AG09319 (cell line): ENCODE results near the gene RTN1.

Experiments
- DNase-seq: peaks from one replicate; pipeline ENCODE4 v3.0.0-alpha.2; 2010; ENCODE audit warnings: low read depth; ENCODE audit errors: extremely low read depth
- TF ChIP-seq, protein P1 (sequence below): IDR thresholded peaks from 2 replicates; pipeline ENCODE4 v1.5.1; 2011; ENCODE audit warnings: low read depth, mild to moderate bottlenecking, inconsistent platforms, low read length, moderate library complexity

RTN1 gene

DNA sequence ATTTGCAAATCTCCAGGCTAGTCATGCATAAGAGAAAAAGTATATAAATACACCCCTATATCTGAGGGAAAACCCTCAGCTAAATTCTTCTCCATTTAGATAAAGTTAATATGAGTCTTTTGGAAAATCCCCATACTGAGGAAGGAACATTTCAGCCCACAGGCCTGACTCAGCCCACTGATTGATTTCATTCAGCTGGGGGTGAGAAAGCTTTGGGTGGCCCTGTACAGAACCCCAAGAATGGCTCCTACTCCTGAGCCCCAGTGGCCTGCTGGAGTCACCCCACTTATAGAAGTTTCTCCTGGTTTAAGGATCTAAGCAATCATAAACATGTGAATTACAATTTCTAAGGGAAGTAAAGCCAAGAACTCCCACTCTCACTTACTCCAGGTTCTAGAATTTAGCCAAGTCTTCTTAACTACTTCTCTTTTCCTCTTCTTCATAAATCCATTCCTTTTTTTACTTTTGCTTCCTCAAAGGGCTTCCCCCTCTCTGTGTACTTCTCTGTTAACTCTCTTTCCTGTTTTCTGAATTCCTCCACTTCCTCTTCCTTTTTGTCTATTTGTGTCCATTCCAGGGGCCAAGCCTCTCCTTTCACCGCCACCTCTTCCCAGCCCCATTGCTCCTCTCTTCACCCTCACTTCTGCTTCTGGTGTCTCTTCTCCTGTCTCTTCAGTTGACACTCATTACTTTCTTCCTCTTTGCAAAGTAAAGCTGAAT is 21.0 kb downstream of the RTN1 start:
- no peak for DNase-seq
- TF ChIP-seq, protein P1, sequence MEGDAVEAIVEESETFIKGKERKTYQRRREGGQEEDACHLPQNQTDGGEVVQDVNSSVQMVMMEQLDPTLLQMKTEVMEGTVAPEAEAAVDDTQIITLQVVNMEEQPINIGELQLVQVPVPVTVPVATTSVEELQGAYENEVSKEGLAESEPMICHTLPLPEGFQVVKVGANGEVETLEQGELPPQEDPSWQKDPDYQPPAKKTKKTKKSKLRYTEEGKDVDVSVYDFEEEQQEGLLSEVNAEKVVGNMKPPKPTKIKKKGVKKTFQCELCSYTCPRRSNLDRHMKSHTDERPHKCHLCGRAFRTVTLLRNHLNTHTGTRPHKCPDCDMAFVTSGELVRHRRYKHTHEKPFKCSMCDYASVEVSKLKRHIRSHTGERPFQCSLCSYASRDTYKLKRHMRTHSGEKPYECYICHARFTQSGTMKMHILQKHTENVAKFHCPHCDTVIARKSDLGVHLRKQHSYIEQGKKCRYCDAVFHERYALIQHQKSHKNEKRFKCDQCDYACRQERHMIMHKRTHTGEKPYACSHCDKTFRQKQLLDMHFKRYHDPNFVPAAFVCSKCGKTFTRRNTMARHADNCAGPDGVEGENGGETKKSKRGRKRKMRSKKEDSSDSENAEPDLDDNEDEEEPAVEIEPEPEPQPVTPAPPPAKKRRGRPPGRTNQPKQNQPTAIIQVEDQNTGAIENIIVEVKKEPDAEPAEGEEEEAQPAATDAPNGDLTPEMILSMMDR, result no peak

DNA sequence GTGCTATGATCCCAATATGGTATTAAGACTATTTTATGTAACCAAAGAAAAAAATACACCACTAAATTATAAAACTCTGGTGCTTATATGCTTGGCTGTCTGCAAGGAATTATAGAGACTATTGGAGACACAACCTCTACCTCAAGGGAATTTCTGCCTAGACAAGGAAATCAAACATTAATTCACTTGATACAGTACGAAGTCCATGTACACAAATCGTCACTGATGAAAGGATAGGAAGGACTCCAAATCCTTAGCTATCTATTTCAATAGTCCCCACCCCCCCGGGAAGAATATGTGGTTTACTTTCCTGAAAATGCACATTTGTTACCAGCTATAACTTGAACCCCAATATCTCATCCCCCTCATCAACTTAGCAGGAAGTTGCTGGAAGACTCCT is 21.9 kb downstream of the RTN1 start:
- no peak for DNase-seq
- TF ChIP-seq, protein P1, result no peak

DNA sequence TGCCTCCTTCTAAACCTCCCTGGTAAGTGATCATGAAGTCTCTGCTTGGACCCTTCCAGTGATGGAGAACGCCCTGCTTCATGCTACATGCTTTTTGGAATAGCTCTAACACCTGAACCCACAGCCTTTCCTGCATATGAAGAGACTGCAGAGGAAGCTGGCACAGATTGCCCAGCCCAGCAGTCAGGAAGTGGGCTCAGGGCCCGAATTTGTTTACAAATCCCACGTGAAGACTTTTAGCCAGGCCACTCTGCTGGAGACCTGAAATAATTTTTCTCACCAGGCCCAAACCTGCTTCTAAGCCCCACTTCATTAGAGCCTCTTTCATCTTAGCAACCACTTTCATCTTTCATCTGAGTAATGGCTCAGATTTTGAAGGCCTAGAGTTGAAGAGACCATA is 22.9 kb downstream of the RTN1 start:
- DNase-seq, result no peak
- TF ChIP-seq, protein P1, result no peak

DNA sequence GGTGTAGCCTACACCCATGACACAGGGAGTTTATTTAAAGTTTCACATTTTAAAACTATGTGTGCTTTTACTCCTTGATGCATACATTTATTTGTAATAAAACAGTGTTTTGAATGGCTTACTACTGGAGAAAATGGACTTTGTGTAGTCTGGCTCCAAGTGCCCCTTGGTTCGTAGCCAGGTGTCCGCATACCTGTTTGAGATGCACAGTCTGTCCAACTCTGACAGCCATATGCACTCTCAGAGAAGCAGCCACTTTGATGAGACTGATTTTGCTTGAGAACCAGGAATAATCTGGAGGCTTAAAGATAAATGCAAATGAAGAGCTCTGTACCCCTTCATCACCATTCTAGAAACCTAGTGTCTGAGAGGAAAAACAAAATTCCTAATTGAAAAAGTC is 24.0 kb downstream of the RTN1 start:
- TF ChIP-seq, protein P1, result no peak
- no peak for DNase-seq

DNA sequence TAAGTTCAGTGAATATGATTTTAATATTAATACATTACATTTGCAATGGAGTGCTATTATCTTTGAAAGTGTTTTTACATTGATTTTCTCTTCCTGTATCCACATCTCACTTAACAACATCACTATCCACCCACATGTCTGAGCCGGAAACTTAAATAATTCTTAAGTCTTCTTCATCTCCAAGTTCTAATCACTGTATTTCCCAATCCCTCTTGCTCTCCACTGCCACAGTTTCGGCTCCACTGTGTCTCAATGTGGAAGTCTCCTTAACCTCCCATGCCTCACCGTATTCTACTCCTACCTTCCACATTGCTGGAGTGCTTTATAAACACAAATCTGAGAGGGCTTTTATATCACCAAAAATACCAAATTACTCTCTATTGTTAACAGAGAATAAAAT is 25.3 kb downstream of the RTN1 start:
- TF ChIP-seq, protein P1, result no peak
- no peak for DNase-seq

DNA sequence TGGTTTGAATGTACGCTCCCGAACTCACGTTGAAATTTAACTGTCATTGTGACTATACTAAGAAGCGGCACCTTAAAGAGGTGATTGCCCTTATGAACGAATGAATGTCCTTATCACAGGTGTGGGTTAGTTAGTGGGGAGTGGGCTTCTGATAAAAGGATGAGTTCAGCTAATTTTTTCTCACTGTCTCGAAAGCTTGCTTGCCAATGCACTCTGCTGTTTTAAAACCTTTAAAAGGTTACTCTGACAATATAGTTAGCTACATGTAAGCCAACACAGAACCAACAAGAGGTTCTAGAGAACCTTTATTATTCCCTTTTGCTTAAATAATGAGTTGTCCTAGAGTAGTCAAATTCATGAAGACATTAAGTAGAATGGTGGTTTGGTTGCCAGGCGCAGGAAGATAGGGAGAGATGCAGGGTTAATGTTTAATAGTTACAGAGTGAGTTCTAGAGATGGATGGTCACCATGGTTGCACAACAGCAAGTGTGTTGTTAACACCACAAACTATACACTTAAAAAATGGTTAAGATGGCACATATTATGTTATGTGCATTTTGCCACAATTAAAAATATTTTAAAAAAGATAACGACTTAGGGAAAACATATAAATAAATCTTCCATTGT is 26.3 kb downstream of the RTN1 start:
- DNase-seq, result no peak
- TF ChIP-seq, protein P1, result no peak

DNA sequence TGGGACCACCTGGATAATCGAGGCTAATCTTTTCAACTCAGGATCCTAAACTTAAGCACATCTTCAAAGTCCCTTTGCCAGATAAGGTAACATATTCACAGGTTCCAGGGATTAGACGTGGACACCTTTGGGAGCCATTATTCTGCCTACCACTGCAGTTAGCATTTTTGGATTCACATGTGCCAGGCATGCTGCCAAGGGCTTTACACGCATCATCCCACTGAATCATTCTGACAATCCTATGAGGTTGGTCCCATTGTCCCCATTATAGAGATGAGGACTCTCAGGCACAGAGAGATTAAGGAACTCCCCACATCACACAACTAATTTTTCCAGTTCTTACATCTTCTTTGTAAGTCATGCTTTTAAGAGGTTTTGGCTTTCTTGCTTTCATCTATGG is 34.5 kb downstream of the RTN1 start:
- DNase-seq, result no peak
- TF ChIP-seq, protein P1, result no peak
